Stimulated activated naive CD4-positive, alpha-beta T cell (primary cell): Measurements from ENCODE around the gene B9D1.

Experiments
- DNase-seq, 6 experiments: peaks; one replicate each; lab custom pipeline; 2025; lab: John Stamatoyannopoulos, UW

The B9D1 gene

DNA sequence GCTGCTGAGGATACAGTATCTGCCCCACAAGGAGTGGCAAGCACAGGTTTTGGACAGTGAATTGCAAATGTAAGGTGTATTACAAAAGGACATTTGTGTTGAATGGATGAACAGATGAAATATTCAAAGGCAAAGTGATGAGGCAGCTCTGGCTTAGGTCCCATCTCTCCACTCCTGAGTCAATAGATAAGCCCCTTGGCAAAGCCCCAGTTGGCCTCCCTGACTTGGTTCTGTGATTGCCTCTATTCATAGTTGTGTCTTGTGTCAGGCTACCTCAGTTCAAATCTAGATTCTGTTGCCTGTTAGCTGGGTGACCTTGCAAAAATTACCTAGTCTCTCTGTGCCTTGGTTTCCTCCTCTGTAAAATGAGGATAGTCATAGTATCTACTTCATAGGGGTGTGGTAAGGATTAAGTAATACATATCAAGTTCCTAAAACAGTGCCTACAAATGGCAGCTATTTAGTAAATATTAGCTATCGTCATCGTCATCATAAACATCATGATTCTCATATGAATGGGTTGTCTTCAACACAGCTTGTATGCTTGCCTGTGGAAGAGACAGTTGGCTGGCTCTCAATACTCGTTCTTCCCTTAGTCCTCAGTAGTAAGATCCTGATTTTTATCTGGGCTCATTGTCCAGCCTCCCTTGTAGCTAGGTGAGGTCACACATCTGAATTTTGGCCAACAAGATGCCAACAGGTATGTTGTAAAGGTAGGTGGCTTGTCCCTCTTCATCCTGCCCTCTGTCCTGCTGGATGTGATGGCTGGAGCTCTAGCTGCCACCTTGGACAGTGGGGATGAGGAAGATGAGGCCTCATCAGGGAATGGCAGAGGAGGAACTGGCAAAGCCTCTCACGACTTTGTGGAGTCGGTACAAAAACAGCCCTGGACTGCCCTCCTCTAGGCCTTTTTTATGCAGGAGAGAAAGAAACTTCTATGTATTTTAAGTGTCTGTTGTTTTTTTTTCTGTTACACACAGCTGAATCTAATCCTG, 26.6 kb upstream of the B9D1 start:
- no peak for DNase-seq

DNA sequence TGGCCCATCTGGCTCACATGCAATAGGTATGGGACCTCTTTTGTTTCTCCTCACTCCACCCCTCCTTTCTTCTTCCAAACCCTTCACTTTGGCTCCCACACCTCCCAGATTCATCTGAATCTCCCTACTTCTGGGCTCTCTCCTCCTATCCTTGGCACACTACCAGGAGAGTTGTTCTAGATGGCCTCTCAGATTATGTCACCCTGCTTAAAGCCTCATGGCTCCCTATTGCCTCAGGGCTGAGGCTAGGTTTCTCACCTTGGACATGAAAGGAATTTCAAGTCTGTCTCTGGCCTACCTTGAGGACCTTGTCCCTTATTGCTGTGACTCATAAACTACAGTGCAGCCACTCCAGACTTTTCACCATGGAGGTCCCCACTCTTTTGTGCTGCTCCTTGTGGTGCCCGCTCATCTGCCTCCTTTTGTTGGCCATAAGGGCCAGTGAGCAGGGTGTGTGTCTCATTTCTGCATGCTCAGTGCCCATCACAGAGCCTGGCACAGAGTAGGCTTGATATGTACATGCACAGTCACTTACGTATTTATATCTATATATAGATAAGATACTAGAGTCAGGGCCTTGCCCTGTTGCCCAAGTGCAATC, 25.5 kb upstream of the B9D1 start:
- DNase-seq = no peak

DNA sequence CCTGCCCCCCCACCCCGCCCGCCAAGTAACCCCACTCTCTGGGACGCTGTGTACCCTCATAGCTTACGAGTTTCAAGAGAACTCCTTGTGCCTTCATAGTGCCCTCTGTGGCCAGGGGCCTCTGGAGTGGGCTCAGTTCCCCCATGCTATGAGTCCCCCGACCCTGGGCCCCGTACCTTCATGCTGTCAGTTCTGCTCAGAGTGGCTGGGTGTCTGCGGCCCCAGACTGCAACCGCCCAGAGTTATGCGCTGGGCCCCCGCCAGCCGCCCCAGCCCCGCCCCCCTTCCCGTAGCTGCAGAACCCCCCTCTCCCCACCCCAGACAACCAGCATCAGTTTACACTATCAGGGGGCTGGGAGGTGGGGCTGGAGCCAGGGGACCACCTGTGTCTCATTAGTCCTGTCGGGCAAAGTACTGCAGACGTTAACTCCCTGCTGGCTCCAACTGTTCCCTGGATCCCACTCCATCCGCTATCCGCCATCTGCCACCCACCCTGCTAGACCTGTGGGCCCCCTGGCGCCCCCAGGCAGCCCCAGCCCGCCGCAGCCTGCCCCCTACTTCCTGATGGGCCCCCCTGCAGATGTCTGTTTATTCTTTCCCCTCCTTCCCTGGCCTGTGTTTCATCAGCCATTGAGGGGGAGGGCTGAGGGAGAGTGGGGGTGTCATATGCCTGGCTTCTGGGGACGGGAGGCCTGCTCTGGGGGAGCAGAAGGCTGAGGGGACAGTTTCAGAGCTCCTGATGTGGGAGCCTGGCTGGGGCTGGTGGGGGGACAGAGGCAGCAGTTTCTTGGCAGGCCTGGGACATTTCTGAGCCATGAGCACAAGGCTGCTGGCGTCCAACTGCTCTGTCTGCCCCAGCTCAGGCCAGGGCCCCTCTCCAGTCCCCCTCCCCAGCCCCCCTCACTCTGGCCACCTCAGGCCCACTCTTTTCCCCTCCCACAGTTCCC, 24.7 kb upstream of the B9D1 start, which contains the start of gene MFAP4:
Gene MFAP4 (minus strand): TSS at position 217 of the 947 bp plus-strand sequence. CDS start 35 bp downstream, at position 182.
- DNase-seq = no peak

DNA sequence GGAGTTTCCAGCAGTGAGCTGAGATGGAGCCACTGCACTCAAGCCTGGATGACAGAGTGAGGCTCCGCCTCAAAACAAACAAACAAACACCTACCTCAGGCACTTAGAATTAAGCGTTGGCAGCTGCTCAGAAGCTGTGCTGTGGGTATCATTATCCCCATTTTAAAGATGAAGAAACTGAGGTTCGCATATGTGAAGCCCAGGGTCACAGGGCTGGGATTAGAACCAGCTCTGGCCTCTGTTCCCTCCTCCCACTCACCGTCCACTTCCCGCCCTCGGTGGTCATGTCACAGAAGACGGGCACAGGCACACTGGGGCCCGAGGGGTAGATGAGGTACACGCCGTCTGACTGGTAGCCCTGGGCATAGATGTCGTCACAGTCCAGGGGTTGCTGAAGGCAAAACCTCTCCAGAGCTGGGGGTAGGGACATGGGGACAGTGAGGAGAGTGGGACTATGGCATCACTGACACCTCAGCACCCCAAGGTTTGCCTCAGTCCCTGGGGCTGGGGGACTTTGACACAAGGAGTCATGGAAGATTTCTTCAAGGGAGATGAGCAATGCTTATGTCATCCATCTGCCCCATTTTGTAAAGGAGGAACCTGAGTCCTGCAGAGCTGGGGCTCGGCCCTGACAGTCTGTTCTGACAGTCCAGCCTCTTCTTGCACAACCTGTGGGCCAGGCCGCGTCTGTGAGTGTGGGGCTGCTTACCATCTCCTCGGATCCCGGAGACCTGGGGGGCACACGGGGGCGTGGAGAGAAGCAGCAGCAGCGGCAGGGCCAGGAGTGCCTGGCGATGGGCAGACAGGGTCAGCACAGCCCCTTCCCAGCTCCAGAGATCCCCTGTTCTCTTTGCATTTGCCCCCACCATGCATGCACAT, 23.8 kb upstream of the B9D1 start:
- no peak for DNase-seq

DNA sequence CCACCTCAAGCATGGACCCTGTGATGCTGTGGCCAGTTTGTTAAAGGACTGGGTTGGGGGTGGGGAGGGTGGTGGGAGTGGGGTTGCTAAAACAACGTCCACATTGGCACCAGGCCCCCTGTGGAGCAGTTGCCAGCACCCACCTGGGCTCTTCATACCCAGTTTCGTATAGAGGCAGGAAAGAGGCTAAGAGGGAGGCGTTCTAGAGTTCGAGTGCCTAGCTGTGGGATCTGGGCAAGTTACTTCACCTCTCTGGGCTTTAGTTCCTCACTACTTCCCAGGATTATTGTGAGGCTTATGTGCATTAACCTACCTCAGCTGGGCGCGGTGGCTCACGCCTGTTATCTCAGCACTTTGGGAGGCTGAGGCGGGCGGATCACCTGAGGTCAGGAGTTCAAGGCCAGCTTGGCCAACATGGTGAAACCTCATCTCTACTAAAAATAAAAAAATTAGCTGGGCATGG, 23.0 kb upstream of the B9D1 start:
- DNase-seq = no peak

DNA sequence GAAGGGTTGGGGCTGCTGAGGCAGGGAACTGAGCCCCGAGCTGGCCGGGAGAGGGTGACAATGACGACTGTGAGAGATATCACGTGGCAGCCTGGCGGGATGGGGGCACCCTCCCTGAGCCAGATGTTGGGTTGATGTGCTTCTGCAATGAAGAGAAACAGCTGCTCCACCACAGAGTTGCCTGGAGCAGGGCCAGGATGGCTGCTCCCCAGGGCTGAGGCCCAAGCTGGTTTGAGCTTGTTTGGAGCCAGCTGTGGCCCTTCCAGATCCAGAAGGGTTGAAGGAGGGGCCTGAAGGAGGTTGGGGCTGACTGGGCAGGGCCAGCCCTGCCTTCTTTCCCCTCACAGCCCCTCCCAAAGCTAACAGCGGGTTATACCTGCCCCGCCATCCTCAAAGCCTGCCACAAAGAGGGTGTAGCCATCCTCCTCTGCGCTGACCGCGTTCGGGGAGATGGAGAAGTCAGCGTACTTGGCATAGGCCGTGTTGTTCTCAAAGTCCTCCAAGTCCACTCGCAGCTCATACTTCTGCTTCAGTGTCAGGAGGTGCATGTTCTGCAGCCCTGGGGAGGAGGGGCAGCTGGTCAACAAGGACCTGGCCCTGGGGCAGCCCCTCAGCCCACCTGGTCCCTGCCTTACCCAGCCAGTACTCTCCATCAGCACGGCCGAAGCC, 22.3 kb upstream of the B9D1 start:
- DNase-seq = no peak

DNA sequence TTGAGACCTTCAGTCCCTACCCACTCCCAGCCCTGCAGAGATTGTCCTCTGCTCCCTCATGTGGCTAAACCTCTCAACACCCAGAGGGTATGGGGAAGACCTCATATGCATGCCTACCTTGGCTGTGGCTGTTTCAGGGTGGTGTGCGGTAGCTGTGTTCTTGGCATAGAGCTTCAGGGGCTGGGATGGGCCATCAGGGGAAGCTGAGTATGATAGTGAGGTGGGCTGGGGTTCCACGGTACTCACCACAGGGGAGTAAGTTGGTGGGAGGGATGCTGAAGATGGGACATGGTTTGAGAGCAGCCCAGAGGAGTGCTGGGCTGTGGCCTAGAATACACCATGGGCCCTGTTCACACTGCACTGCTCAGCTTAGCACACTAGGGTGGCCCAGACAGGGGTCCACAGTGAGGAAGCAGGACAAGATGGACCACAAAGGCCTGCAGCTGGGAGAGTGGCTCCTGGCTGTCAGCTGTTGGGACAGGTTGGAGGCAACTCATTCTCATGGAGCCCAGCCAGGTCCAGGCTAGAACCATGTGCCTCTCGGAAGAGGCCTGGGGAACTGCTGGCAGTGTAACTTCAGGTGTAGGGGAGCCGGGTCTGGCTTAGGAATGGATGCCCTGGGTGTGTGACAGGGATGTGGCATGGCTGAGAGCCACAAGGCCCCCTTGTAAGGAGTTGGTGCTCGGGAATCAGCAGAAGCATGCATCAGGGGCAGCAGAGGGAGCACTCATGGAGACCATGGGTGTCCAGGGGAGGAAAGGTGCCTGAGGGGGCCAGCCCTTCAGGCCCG, 21.4 kb upstream of the B9D1 start:
- no peak for DNase-seq

DNA sequence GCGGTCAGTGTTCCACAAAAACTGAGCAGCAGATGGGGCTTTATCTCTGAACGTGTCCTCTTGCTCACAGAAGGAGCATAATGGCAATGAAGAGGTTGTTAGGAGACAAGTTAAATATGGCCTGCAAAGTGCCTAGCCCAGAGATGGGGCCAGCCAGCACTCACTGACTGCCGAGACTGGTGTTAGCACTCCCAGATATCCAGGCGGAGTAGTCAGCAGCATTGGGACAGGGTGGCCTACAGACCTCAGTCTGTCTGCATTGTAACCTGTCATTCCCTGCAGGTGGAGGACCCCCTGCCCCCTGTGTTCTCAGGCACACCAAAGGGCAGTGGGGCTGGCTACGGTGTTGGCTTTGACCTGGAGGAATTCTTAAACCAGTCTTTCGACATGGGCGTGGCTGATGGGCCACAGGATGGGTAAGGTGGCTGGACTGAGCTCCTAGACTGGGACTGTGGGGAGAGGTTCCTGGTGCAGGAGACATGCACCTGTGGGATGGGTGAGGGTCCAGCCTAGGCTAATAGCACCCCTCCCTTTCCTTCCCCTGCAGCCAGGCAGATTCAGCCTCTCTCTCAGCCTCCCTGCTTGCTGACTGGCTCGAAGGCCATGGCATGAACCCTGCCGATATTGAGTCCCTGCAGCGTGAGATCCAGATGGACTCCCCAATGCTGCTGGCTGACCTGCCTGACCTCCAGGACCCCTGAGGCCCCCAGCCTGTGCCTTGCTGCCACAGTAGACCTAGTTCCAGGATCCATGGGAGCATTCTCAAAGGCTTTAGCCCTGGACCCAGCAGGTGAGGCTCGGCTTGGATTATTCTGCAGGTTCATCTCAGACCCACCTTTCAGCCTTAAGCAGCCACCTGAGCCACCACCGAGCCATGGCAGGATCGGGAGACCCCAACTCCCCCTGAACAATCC, 20.3 kb upstream of the B9D1 start:
- no peak for DNase-seq

DNA sequence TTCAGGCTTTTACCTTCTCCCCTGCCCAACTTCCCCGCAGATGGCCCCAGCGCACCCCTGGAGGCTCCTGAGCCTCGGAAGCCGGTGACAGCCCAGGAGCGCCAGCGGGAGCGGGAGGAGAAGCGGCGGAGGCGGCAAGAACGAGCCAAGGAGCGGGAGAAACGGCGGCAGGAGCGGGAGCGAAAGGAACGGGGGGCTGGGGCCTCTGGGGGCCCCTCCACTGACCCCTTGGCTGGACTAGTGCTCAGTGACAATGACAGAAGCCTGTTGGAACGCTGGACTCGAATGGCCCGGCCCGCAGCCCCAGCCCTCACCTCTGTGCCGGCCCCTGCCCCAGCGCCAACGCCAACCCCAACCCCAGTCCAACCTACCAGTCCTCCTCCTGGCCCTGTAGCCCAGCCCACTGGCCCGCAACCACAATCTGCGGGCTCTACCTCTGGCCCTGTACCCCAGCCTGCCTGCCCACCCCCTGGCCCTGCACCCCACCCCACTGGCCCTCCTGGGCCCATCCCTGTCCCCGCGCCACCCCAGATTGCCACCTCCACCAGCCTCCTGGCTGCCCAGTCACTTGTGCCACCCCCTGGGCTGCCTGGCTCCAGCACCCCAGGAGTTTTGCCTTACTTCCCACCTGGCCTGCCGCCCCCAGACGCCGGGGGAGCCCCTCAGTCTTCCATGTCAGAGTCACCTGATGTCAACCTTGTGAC, 19.4 kb upstream of the B9D1 start:
- no peak for DNase-seq

DNA sequence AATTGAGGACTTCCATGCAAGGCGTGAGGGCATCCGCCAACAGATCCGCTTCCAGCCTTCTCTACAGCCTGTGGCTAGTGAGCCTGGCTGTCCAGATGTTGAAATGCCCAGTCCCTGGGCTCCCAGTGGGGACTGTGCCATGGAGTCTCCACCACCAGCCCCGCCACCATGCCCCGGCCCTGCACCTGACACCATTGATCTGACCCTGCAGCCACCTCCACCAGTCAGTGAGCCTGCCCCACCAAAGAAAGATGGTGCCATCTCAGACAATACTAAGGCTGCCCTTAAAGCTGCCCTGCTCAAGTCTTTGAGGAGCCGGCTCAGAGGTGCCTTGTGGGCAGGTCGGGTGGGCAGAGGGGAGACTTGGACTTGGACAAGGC, 18.8 kb upstream of the B9D1 start:
- DNase-seq = no peak

DNA sequence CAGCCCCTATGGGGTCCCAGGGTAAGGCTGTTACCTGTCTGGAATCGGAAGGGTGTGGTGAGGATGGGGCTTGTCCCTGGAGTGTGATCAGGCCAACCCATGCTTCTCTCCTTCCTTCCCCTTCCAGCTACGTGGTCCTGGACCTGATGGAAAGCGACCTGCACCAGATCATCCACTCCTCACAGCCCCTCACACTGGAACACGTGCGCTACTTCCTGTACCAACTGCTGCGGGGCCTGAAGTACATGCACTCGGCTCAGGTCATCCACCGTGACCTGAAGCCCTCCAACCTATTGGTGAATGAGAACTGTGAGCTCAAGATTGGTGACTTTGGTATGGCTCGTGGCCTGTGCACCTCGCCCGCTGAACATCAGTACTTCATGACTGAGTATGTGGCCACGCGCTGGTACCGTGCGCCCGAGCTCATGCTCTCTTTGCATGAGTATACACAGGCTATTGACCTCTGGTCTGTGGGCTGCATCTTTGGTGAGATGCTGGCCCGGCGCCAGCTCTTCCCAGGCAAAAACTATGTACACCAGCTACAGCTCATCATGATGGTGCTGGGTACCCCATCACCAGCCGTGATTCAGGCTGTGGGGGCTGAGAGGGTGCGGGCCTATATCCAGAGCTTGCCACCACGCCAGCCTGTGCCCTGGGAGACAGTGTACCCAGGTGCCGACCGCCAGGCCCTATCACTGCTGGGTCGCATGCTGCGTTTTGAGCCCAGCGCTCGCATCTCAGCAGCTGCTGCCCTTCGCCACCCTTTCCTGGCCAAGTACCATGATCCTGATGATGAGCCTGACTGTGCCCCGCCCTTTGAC, 18.2 kb upstream of the B9D1 start:
- no peak for DNase-seq

DNA sequence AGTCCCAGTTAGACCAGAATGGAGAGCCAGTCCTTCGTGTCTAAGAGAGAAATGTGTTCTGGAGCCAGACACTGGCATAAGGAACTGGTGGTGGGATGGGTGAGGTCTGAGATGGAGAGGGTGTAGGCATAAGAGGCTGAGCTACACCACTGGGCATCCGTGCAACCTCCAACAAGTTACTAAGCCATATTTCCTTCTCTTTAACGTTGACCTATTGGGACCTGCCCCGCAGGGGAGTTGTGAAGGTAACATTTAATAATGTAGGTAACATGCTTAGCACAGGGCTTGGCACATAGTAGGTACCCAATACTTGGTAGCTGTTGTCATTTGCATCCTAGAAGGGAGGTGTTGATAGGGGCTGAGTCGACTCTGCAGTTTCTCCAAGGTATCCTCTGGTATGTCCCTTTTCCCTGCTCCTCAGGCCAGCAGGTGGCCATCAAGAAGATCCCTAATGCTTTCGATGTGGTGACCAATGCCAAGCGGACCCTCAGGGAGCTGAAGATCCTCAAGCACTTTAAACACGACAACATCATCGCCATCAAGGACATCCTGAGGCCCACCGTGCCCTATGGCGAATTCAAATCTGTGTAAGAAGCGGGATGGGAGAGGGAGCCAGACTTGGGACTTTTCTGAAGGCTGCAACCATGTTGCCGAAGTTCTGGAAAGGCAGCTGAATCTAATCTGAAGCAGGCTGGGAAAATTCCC, 17.0 kb upstream of the B9D1 start:
- no peak for DNase-seq

DNA sequence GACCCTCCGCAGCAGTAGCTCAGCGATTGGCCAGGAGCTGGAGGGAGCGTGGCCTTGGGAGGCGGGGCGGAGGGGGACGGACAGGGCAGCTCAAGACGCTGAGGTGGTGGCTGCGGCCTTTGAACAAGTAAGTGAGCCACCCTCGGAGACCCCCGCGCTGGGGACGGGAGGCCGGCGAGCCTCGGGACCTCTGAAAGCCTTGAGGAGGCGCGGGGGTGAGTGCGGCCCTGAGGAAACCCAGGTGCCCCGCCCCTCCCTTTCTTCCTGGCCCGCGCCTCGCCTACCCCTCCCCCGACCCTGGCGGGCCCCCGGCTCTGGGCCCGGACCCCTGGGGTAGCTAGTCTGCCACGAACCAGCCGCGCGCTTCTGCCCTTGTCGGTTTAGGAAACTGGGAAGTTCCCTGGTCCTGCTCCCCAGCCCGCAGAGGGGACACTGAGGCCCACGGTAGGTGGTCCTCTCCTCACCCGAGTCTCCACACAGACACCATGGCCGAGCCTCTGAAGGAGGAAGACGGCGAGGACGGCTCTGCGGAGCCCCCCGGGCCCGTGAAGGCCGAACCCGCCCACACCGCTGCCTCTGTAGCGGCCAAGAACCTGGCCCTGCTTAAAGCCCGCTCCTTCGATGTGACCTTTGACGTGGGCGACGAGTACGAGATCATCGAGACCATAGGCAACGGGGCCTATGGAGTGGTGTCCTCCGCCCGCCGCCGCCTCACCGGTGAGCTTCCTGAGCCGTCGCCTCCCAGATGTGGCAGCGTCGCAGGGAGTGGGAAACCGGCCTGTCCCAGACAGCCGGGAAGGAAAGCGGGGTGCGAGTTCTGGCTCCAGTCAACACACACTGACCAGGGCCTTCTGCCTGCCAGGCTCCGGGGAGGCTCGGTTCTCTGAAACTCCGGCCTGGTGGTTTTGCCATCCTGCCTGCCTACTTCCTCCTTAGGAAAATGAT, 16.2 kb upstream of the B9D1 start, which contains the start of gene MAPK7:
Gene MAPK7 (plus strand): TSS at position 83 of the 945 bp plus-strand sequence. CDS start 403 bp downstream, at position 486.
- no peak for DNase-seq

DNA sequence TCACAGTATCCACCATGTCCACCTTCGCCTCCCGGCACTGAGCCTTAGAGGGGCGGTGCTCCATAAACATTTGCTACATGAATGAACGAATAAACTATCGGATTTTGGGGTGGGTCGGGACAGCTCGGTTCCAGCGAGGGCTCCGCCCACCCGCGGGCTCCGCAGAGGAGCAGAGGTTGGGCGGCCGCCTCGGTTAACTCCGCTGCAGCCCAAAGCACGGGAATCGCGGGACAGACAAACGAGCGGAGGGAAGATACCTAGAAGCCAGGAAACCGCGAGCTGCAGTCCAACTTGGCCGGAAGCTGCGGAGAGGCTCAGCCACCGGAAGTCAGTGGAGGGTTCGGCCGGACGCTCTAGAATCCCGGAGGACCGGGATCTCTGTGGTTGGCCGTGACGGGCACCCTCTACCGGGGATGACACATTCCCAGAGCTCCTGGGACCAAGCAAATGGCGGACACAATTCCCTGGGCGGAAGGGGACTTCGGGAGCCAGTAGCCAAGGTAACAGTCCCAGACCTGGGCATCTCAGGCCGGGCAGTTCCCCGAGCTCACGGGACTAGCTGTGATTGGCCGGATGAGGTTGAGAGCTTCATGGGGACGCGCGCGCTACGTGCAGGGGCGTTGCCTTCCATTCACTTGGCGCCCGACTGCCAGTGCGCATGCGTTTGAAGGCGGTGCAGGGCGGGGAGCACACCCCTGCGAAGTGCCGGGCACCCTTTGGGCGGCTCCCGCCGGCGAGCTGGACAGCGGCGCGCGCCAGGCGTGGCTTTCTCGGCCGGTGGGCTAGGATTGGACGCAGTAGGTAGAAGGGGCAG, 15.3 kb upstream of the B9D1 start:
- DNase-seq = peak; percentile 84 to 93 (median 88)
